KMS-11 (cell line): ENCODE measurements around the gene TTC28.

Source experiments
- H2AFZ ChIP-seq: fragments of 200-600 bp; sonication (generic); 2 replicates; pipeline ENCODE4 v1.6.1; 2016; ENCODE audit warnings: antibody characterized with exemption, mixed run types, low read depth
- H3K27ac ChIP-seq: fragments of 200-600 bp; sonication (generic); 2 replicates; pipeline ENCODE4 v1.6.1; 2016; ENCODE audit warnings: mild to moderate bottlenecking, mixed run types
- H3K27me3 ChIP-seq: fragments of 200-600 bp; sonication (generic); 2 replicates; pipeline ENCODE4 v1.6.1; 2017; ENCODE audit warnings: mild to moderate bottlenecking, low read depth, mixed run types, moderate library complexity; ENCODE audit not compliant: insufficient read depth
- H3K36me3 ChIP-seq: fragments of 200-600 bp; sonication (generic); 2 replicates; pipeline ENCODE4 v1.6.1; 2017; ENCODE audit warnings: mild to moderate bottlenecking, mixed run types; ENCODE audit not compliant: insufficient read depth
- H3K4me1 ChIP-seq: fragments of 200-600 bp; sonication (generic); 2 replicates; pipeline ENCODE4 v1.6.1; 2016; ENCODE audit warnings: mild to moderate bottlenecking, low read depth, mixed run types; ENCODE audit not compliant: poor library complexity, severe bottlenecking
- H3K4me2 ChIP-seq: fragments of 200-600 bp; sonication (generic); 2 replicates; pipeline ENCODE4 v1.7.0; 2016; ENCODE audit warnings: mild to moderate bottlenecking, mixed run types
- H3K4me3 ChIP-seq: fragments of 200-600 bp; sonication (generic); IDR thresholded peaks from 2 replicates; pipeline ENCODE4 v1.6.1; 2017; ENCODE audit warnings: low read depth, low read length, mixed read lengths; ENCODE audit not compliant: insufficient read depth
- H3K79me2 ChIP-seq: fragments of 200-600 bp; sonication (generic); 2 replicates; pipeline ENCODE4 v1.6.1; 2016; ENCODE audit warnings: low read depth, mixed run types; ENCODE audit not compliant: insufficient read depth
- H3K9ac ChIP-seq: fragments of 200-600 bp; sonication (generic); 2 replicates; pipeline ENCODE4 v1.6.1; 2016; ENCODE audit warnings: mild to moderate bottlenecking, mixed run types
- H4K20me1 ChIP-seq: fragments of 200-600 bp; sonication (generic); 2 replicates; pipeline ENCODE4 v1.6.1; 2016; ENCODE audit warnings: mild to moderate bottlenecking, mixed run types; ENCODE audit not compliant: insufficient read depth
- CTCF ChIP-seq: fragments of 200-600 bp; sonication (generic); conservative IDR thresholded peaks from 2 replicates; pipeline ENCODE4 v1.6.1; 2017; ENCODE audit warnings: low read depth, mild to moderate bottlenecking, antibody characterized with exemption, low read length, moderate library complexity, mixed read lengths

TTC28 gene

GRCh38 chr22:28075358-28075981, 604.2 kb downstream of the TTC28 start:
- H3K27me3 ChIP-seq, result no peaks in the 10 kb centered on the region
- no peak for TF ChIP-seq CTCF
- H3K36me3 ChIP-seq, result no peaks in the 10 kb centered on the region
- H3K4me1 ChIP-seq, result no peaks in the 10 kb centered on the region
- no peak overlapping the region for H3K4me3 ChIP-seq
- H3K9ac ChIP-seq, result no peak overlapping the region
- H3K27ac ChIP-seq, result no peak overlapping the region
- no peaks in the 10 kb centered on the region for H4K20me1 ChIP-seq
- no peaks in the 10 kb centered on the region for H3K79me2 ChIP-seq
- H2AFZ ChIP-seq, result no peak overlapping the region
- no peak overlapping the region for H3K4me2 ChIP-seq

- Histone ChIP-seq H3K9ac (no peak overlapping the region), H3K4me2 (no peak overlapping the region), H3K79me2 (no peaks in the 10 kb centered on the region), H3K27me3 (no peaks in the 10 kb centered on the region), H2AFZ (no peak overlapping the region), H4K20me1 (no peaks in the 10 kb centered on the region), H3K4me1 (no peaks in the 10 kb centered on the region), H3K27ac (no peak overlapping the region), H3K36me3 (no peaks in the 10 kb centered on the region), H3K4me3 (no peak overlapping the region)
- no peak for TF ChIP-seq CTCF
These were observed 605.1 kb downstream of the TTC28 start for GRCh38 chr22:28074526-28074925.

- no peaks in the 10 kb centered on the region for H3K79me2 ChIP-seq
- no peak overlapping the region for H3K4me2 ChIP-seq
- H3K27ac ChIP-seq, result no peak overlapping the region
- H3K4me1 ChIP-seq, result no peaks in the 10 kb centered on the region
- no peak overlapping the region for H2AFZ ChIP-seq
- no peaks in the 10 kb centered on the region for H4K20me1 ChIP-seq
- no peaks in the 10 kb centered on the region for H3K27me3 ChIP-seq
- no peak overlapping the region for H3K9ac ChIP-seq
- no peaks in the 10 kb centered on the region for H3K36me3 ChIP-seq
- H3K4me3 ChIP-seq, result no peak overlapping the region
- TF ChIP-seq CTCF, result no peak
These were observed 607.6 kb downstream of the TTC28 start for GRCh38 chr22:28072066-28072465.

- no peak overlapping the region for H3K4me3 ChIP-seq
- no peaks in the 10 kb centered on the region for H3K27me3 ChIP-seq
- H3K27ac ChIP-seq, result no peak overlapping the region
- no peaks in the 10 kb centered on the region for H3K4me1 ChIP-seq
- TF ChIP-seq CTCF, result no peak
- no peak overlapping the region for H2AFZ ChIP-seq
- no peaks in the 10 kb centered on the region for H3K36me3 ChIP-seq
- H3K4me2 ChIP-seq, result no peak overlapping the region
- H4K20me1 ChIP-seq, result no peaks in the 10 kb centered on the region
- H3K79me2 ChIP-seq, result no peaks in the 10 kb centered on the region
- H3K9ac ChIP-seq, result no peak overlapping the region
These were observed 610.8 kb downstream of the TTC28 start for GRCh38 chr22:28068826-28069225.
